Chondrocyte (in vitro differentiated cells): ENCODE measurements around the gene NLGN3. TPM values are rescaled to one million over a fixed set of nuclear protein-coding genes. Genes with fewer than 3 reads are reported as not detected.
A peak's percentile ranks its signal among the peaks of the same experiment; 100 is the strongest.

Source experiments
- DNase-seq: peaks from one replicate; pipeline ENCODE4 v3.0.0; 2021; ENCODE audit warnings: mixed read lengths, low spot score
- H3K27ac Mint-ChIP-seq: one replicate; pipeline ENCODE4 v1.8.0; 2021; ENCODE audit warnings: mild to moderate bottlenecking, moderate library complexity, mixed read lengths; ENCODE audit not compliant: unreplicated experiment
- H3K27me3 Mint-ChIP-seq: 2 replicates; pipeline ENCODE4 v1.8.0; 2021; ENCODE audit warnings: low read depth, mixed read lengths
- H3K36me3 Mint-ChIP-seq: 2 replicates; pipeline ENCODE4 v1.8.0; 2021; ENCODE audit warnings: low read depth, mixed read lengths
- H3K4me1 Mint-ChIP-seq: 2 replicates; pipeline ENCODE4 v1.8.0; 2021; ENCODE audit warnings: low read depth, mild to moderate bottlenecking, mixed read lengths
- H3K4me3 Mint-ChIP-seq: one replicate; pipeline ENCODE4 v1.8.0; 2021; ENCODE audit warnings: mild to moderate bottlenecking, moderate library complexity, mixed read lengths; ENCODE audit not compliant: unreplicated experiment
- H3K9me3 Mint-ChIP-seq: 2 replicates; pipeline ENCODE4 v1.8.0; 2021; ENCODE audit warnings: low read depth, mixed read lengths
- CTCF ChIP-seq: fragments of 200-600 bp; sonication (generic); IDR thresholded peaks from 2 replicates; pipeline ENCODE4 v1.5.0; 2021; ENCODE audit warnings: antibody characterized with exemption, mild to moderate bottlenecking, moderate library complexity
- total RNA-seq: library from RNA; stranded (reverse); gene quantifications from 3 replicates; pipeline ENCODE4 v1.2.1, GENCODE V29; 2021

The NLGN3 gene
- total RNA-seq, 1 donor from 2014 or later, result 0.52 TPM

GRCh38 chrX:71182871-71183270 lies 38.2 kb downstream of the NLGN3 start:
- peak overlapping the region; percentile 73 for H3K4me3 Mint-ChIP-seq
- H3K27me3 Mint-ChIP-seq, result no peaks in the 10 kb centered on the region
- no peaks in the 10 kb centered on the region for H3K9me3 Mint-ChIP-seq
- DNase-seq, result no peak
- H3K4me1 Mint-ChIP-seq, result peaks cover 14% of the 10 kb centered on the region
- no peak for TF ChIP-seq CTCF
- H3K27ac Mint-ChIP-seq, result peak overlapping the region; percentile 90
- no peaks in the 10 kb centered on the region for H3K36me3 Mint-ChIP-seq

- no peak for DNase-seq
- Mint-ChIP-seq H3K4me3 (no peak overlapping the region), H3K36me3 (no peaks in the 10 kb centered on the region), H3K9me3 (no peaks in the 10 kb centered on the region), H3K4me1 (peaks cover 14% of the 10 kb centered on the region), H3K27me3 (no peaks in the 10 kb centered on the region), H3K27ac (no peak overlapping the region)
- no peak for TF ChIP-seq CTCF
These were observed 38.7 kb downstream of the NLGN3 start for GRCh38 chrX:71183341-71183740.

DNA sequence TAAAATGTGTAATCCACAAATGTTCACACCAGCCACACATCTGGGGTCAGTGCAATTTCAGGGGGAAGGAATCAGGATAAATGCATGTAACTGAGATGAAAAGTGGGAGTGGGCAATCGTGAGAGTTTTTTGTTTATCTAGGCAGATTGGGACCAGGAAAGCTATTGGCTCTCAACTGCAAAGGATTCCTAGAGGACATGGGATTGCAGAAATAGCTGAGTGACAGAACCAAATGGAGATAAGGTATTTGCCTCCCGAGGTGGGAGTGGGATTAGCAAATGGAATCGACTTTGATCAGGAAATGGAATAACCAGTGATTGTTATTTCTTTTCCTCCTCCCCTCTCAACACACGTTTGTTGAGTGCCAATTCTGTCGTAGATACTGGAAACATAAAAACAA lies 39.5 kb downstream of the NLGN3 start:
- Mint-ChIP-seq H3K4me1 (peaks cover 14% of the 10 kb centered on the region), H3K27ac (no peak overlapping the region), H3K36me3 (no peaks in the 10 kb centered on the region), H3K27me3 (no peaks in the 10 kb centered on the region), H3K4me3 (no peak overlapping the region), H3K9me3 (no peaks in the 10 kb centered on the region)
- DNase-seq, result no peak
- TF ChIP-seq CTCF, result no peak

GRCh38 chrX:71184803-71185495 lies 40.3 kb downstream of the NLGN3 start:
- H3K27ac Mint-ChIP-seq, result no peak overlapping the region
- no peak overlapping the region for H3K4me3 Mint-ChIP-seq
- H3K4me1 Mint-ChIP-seq, result peaks cover 14% of the 10 kb centered on the region
- H3K27me3 Mint-ChIP-seq, result no peaks in the 10 kb centered on the region
- DNase-seq, result no peak
- TF ChIP-seq CTCF, result no peak
- H3K36me3 Mint-ChIP-seq, result no peaks in the 10 kb centered on the region
- no peaks in the 10 kb centered on the region for H3K9me3 Mint-ChIP-seq

DNA sequence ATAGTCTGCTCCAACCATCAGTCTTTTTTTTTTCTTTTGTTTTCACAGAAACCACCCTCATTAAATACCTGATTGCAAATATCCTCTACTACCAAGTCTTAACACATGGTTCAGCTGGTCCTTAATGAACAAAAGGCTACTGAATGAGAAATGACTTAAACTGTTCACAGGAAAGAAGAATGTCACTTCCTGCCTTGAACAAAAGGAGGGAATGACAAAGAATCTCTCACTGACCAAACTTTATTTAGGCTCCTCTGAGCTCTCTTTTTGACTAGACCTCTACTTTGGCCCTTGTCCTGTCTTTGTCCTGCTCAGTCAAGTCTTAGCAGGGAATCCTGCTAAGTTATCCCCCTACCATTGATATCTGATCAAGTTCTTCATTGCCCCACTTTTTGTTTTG lies 46.6 kb downstream of the NLGN3 start:
- Mint-ChIP-seq H3K36me3 (no peaks in the 10 kb centered on the region), H3K27ac (no peak overlapping the region), H3K27me3 (no peaks in the 10 kb centered on the region), H3K9me3 (no peaks in the 10 kb centered on the region), H3K4me1 (no peaks in the 10 kb centered on the region), H3K4me3 (no peak overlapping the region)
- TF ChIP-seq CTCF, result no peak
- DNase-seq, result no peak
